LoVo (cell line): ENCODE data around the gene ATF7.
"Not testable (repeated sequence)": the region's sequence is repeated elsewhere in the genome, so short reads cannot be mapped to it uniquely, and the experiment has no call there.

ENCODE experiments used
- DNase-seq: peaks from one replicate; pipeline ENCODE4 v3.0.0-alpha.2; 2016; ENCODE audit warnings: low spot score

Gene ATF7

DNA sequence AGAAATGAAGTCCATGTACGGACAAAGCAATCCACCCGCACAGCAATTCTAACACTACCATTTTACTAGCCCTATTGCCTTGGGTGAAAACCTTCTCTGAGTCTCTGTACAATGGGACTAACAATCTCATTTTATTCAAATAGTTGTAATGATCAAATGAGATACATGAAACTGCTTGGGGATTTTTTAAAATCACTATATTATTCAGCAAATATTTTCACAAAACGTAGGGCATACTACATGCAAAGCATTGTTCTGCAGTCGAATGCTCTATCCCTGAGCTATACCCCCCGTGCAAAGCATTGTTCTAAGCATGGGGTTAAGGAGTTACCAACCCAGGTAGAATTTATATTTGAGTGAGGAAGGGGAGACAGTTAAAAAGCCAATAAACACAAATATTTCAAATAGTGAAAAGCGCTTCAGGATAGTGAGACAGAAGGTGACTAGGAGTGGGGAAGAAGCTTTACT, 554 bp upstream of the ATF7 start:
- no peak for DNase-seq

DNA sequence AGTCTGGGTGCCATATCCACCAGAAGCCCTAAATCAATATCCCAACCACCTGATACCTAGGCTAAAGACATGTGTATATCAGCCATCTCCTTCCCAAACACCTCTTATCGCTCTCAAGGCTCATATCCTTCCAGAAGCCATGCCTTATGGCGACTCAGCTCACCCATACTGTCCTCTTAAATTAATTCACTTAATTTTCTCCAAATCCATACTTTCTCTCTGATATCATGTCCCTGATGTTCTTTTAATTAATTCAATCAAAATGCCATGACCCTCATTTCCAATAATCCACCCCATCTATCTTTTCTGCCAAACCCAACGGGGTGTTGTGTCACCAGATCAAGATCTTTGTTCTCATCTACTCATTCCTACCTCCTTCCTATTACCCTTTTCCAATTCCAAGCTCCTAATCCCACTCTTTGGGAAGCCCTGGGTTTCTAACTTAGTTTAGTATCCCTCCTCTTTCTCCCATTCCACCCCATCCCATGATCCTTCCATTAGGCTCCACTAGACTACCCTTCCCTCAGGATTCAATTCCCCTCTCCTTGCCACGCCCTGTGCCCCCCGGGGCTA, 723 bp downstream of the ATF7 start:
- no peak for DNase-seq

DNA sequence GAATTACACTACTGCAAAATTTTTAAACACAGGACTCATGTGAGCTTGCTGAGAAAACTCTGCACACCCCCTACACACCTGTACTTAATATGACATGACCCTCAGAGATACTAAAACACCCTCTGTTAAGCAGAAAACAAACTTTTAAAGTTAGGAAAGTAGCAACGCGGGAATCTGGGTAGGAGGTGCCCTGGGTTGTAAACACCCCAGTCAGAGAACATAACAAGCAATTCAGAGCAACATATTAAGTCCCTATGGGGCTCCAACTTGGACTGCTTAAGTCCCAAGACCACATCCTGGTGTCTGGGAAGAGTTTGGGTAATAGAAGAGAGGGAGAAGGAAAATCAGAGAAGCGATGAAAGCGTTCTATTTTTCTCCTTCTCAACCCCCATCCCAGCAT, 1.2 kb downstream of the ATF7 start:
- no peak for DNase-seq

DNA sequence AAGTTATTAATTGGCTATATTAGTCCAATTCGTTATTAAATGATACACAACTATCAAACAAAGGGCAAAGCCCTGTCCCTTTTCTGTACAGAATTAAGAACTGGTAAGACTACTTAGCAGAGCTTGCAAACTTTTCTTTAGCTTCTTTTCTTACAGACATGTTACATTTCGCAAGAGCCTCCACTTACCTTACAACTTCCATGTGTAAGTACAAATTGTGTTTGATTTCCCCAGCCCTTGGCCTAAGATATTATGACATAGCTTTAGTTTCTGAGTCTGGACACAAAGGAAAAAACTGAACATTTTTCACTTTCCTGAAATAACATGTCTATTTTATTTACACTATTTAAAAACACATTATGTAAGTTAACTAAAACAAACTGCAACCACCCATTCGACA, 1.7 kb downstream of the ATF7 start:
- no peak for DNase-seq

DNA sequence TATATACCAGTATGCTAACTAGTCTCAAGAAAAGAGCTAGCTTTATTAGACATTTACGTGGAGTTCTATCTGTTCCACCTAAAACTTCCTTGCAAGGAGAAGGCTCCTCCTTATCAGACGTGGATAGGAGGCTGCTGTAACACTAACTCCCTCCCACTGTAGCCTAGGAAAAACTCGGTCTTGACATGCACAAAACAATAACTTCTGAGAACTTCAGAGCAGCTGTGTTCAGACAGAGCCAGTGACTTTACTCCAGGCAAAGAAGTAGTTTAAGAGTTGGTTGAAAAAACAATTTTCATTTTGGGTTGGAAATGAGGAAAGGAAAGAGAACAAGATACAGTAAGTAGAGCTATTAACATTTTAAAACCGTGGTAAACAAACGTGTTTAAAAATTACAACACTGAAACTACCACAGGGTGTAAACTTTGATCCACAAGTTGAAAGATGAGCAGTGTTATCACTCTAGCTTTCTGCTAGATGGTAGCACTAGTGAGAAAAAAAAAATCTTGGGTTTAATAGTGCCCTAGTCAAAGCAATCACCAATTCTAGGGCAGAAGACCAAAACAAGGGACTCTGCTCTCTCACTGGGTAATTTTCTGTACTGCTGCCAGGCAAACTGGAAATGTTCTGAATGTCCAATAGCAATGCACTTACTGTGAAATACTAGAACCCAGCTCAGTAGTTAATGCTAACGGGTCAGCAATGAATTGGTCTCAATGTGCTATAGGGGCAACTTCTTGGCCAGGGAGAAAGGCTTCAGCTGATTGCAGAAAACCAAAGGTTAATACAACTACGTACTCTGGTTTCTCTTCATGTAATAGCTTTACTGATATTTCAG, 2.4 kb downstream of the ATF7 start:
- no peak for DNase-seq

DNA sequence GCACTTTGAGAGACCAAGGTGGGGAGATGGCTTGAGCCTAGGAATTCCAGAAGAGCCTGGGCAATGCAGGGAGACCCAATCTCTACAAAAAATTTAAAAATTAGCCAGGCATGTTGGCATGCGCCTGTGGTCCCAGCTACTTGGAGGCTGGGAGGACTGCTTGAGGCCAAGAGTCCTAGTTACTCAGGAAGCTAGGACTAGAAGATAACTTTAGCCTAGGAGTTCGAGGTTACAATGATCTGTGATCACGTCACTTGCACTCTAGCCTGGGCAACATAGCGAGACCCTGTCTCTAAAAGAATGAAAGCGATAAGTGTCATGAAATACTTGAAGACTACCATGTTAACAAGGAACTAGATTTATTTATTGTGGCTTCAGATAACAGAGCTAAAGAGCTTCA, 3.5 kb downstream of the ATF7 start:
- no peak for DNase-seq

DNA sequence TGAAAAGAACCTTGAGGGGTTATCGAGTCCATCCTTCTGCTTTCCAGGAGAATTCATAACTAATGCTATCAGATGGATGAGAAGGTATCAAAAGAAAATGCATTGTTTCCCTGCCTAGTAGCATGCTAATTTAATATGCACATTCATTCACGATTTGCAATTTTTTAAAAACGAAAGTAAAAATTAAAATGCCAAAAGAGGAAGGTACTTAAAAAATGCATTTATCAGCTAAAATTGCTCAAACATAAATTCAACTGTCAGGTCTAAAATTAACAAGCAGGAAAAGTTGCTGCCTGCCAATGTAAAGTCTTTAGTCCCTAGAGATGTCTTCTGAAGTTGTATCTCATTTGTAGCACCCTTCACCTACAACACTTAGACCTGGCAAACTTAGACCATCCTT, 7.9 kb downstream of the ATF7 start:
- no peak for DNase-seq

DNA sequence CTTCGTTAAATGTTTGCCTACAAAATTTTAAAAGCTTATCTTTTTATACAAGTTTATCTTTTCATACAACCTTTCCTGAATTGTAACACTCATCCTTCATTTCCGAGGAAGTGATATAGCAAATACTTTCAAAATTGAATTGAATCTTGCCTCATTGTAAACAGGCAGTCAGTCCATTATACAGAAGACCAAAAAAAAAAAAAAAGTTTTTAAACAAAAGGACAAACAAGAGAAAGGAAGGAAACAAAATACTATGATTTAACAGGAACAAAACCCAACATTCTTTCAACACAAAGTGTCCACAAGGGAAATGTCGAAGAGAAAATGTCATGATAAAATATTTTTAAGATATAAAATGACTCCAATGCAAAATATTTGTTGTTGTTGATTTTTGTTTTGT, 8.5 kb downstream of the ATF7 start:
- no peak for DNase-seq

DNA sequence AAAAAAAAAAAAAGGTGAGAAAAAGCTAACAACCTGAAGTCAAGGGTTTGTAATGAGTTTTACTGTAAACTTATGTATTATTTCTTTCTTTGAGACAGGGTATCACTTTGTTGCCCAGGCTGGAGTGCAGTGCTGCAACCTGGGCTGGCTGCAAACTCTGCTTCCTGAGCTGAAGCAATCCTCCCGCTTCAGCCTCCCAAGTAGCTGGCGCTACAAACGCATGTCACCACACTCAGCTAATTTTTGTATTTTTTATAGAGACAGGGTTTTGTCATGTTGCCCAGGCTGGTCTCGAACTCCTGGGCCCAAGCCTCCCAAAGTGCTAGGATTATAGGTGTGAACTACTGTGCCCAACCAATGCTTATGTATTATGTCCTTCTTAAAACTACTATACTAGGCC, 9.2 kb downstream of the ATF7 start:
- DNase-seq, result no peak

DNA sequence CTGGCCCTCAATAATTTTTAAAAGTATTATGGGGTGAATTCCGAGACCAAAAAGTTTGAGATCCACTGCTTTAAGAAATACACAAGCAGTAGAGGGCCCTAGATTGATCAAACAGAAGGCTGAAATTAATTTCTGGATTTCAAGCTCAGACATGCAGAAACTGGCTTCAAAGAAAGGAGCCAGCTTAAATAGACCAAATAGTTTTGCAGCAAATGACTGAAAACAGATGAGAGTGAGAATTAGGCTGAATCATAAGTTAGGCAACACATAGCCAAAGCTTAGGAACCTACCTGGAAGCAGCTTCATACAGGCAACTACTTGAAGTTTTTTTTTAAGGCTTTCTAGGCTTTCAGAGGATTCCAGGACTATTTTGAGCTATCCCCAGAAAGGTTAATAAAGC, 12.4 kb downstream of the ATF7 start:
- DNase-seq, result no peak

DNA sequence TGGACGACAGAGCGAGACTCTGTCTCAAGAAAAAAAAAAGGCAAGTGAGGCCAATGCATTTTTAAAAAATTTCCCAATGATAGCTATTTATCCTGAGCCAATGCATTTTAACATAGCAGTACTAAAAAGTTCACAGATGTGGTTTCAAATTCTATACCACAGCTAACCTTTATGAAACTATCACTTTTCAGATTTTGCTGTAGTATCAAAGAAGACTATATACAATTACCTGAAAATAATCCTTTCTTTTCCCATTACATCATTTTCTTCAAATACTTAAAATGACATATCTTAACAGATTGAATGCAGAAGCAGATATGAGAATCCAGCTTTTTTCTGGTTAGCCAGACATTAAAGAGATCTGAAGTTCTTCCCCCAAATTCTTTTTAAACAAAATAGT, 13.2 kb downstream of the ATF7 start:
- DNase-seq, result no peak

DNA sequence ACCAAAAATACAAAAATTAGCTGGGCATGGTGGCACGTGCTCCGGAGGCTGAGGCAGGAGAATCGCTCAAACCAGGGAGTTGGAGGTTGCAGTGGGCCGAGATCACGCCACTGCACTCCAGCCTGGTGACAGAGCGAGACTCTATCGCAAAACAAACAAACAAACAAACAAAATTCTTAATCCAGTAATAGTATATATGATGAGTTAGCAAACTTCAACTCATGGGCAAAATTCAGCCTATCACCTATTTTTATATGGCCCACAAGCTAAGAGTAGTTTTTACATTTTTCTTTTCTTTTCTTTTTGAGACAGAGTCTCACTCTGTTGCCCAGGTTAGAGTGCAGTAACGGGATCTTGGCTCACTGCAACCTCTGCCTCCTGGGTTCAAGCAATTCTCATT, 14.9 kb downstream of the ATF7 start:
- DNase-seq, result no peak

DNA sequence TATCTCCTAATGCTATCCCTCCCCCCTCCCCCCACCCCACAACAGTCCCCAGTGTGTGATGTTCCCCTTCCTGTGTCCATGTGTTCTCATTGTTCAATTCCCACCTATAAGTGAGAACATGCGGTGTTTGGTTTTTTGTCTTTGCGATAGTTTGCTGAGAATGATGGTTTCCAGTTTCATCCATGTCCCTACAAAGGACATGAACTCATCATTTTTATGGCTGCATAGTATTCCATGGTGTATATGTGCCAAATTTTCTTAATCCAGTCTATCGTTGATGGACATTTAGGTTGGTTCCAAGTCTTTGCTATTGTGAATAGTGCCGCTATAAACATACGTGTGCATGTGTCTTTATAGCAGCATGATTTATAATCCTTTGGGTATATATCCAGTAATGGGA, 19.5 kb downstream of the ATF7 start:
- DNase-seq, result not testable (repeated sequence)

DNA sequence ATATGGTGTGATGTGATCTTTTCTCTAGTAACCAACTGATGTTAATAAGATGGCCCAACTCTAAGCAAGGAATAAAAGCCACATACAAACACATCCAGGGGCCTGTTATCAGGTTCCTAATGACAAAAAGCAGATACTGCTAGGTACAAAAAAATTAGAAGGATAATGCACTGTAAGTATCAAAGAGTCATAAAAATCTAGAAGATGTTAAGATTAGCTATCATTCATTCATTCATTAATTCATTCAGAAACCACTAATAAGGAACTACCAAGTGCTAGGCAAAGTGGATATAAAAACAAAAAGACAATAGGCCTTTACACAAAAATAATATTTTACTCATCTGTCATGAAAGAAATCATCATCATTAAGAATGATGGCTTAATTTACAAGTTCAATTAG, 21.6 kb downstream of the ATF7 start:
- no peak for DNase-seq

DNA sequence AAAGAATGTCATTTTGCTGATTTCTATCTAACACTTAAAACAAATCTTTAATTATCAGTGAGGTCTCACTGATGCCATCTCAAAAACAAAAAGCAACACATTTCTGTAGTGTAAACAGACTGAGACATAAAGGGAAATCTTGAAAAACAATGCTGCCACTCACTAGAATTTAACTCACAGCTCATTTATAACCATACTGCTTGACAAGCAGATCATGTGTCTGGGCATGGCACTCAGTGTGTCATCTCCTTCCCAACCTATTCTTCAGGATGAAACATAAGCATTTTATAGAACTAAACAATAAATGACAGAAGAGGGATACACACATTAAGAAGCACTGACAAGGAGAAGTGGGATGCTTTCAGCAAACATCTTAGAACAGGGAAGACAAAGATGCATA, 22.4 kb downstream of the ATF7 start:
- no peak for DNase-seq

DNA sequence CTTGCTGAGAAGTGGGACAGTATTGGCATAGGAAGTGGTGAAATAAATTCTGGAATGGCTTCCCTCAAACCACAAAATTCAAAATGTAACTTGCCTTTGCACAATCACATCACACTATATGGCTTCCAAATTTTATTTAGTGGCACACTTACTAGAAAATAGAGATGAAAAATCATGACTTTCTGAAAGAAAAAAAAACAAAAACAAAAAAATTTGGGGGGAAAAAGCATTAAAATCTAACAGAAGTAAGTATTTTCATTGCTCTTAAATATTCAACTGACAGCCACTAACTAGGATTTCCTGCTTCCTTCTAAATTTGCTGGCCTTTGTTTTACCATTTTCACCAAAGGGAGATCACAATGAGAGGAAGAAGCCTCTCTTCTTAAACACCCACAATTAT, 23.0 kb downstream of the ATF7 start:
- DNase-seq, result no peak

DNA sequence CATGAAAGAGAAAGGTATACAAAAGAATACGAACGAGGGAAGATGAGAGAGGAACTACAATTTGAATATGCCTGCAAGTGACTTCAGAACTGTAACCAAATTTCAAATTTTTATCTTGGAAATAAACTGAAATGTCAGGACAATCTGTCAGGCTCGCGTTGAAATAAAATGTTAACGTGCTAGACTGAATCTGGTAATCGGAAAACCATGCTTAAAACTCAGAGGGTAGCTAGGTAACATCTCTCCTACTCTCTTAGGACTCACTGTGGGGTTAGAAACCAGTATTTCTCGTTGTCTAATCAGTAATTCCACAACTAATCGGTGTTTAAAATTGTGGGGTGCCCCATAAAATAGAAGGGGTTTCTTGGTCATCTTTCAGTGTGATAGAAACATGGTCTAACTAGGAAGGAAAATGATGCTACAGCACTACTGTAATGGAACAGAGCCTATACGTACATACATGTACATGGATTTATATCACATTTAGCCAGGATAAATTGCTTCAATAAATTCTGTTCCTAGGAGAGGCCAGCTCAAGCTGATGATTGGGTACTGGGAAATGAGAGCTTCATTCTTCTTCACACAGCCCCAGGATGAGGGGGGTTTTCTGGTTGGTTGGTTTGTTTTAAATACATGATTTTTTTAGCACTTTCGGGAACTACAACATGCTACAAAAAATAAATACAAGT, 23.9 kb downstream of the ATF7 start:
- no peak for DNase-seq

DNA sequence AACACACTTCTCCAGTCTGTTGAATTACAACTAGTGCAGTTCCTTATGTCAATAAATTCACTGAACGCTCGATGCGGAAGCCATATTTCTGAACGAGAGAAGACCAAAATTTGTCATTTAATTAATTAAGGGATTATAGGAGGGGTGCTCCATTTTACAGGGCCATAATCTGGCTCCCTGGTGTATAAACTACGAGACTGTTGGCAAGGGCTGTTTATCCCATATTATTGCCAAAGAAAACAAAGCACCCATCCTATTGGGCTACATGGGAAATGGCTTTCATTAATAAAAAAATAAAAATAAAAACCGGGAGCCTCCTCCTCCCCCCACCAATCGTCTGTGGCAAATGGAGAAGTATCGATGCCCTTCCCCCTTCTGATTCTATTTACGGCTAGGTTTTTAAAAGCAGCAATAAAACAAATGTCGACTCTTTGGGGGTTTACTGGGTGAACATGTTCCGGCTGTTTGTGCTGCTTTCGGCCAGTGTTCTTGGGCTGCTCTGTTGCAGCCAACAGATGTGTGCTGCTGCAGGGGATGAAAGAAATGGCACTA, 24.8 kb downstream of the ATF7 start:
- no peak for DNase-seq

DNA sequence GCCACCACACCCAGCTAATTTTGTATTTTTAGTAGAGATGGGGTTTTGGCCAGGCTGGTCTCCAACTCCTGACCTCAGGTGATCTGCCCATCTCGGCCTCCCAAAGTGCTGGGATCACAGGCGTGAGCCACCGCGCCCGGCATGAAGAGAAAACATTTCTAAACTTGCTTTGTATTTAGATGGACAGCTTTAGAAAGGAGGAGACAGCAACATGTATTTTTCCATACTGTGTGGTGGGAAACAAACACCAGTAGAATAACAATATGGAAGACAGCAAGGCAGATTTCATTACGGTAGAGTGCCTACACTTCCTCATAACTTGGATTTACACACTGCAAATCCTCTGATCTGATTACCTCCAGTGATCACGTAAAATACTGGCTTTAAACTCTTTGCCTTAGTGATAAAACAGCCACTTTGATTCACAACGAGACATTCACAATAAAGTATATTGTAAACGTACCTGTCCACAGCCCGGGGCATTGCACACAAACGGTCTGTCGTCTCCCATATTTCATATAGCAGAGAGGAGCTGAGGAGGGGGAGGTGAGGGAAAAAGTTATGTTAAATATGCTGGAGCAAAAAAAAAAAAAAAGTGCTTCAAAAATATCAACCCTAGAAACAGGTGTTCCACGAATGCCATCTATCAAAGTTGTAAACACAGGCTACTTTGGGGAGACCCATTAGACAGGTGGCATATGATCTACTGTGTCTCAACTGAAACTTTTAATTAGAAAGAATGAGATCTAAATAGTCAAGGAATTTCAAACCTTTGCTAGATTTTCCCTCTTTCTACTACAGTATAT, 25.5 kb downstream of the ATF7 start:
- no peak for DNase-seq

DNA sequence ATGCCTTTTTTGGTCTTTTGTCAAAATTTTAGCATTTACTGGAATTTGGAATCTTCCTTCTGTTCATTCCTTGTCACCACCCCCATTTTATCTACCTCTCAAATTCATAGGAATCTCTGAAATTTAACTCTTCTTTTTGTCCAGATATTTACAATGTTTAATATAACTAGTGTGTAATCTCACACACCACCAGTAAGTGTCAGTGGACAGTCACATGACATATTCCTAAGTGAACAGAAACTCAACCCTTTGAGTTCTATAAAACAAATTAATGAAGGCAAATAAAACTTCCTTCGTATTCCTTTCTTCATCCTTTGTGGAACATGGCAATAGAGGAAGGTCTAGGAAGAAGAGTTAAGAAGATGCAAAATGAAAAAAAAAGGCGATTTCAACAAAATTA, 26.6 kb downstream of the ATF7 start:
- DNase-seq, result no peak

DNA sequence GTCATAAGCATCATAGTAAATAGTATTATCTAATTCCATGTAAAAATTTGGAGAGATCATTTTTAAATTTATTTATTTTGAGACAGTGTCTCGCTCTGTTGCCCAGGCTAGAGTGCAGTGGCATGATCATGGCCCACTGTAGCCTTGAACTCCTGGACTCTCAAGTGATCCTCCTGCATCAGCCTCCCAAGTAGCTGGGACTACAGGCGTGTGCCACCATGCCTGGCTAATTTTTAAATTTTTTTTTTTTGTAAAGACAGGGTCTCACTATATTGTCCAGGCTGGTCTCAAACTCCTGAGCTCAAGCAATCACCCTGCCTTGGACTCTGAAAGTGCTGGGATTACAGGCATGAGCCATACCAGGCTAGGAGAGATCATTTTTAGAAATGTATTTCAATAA, 27.2 kb downstream of the ATF7 start:
- not testable (repeated sequence) for DNase-seq

DNA sequence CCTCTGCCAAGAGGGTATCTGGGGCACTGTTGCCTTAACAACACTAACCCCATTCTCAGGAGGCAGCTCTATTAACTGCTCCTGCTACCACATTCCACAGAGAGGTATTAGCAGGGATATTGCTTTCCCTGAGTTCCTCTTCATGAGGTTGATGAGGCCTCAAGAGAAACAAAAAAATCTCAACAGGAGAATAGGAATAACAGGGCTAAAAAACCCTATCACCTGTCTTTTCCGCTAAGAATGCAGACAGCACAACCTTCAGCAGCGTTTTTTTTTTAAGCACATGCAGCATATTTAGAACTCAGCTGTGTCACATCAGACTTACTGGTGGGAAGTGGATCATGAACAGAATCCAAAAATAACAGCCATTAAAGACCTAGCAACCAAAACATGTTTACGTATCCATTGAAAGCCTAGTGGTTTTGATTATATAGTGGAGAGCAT, 29.2 kb downstream of the ATF7 start:
- DNase-seq, result no peak
